Measurements from ENCODE around the gene SGMS1. TPM values are rescaled to one million over a fixed set of nuclear protein-coding genes. Genes with fewer than 3 reads are reported as not detected.
"Not testable (repeated sequence)": the region's sequence is repeated elsewhere in the genome, so short reads cannot be mapped to it uniquely, and the experiment has no call there.

The SGMS1 gene
- total and polyA plus RNA-seq, 2 donors (not counting 3 experiments of a cell fraction or from before 2014, with no cell fraction given): 9.7 to 23.7 TPM

GRCh38 chr10:50452603-50453002 lies 171.2 kb downstream of the SGMS1 start:
- POLR2A ChIA-PET: no interaction called here
- no peak for FAIRE-seq
- H3K4me2 ChIP-seq (ENCODE audit: insufficient read depth, low read length): no peak overlapping the region

DNA sequence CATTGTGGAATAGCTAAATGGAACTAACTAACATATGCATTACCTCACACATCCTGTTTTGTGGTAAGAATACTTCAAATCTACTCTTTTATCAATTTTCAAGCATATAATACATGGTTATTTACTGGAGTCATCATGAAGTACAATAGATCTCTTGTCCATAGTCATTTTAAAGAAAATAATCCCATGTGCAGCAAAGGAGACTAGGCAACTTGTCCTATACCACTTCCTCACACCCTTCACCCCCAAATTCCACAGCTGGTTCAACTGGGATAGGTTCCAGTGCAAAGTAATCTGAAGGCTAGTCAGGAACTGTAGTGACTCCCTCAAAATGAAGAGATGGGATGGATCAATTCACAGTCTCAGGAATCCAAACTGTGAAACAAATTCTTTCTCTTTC lies 176.1 kb downstream of the SGMS1 start:
- H3K9ac ChIP-seq (replicated peaks; ENCODE audit: extremely low read depth, insufficient read depth, low read length): no peak overlapping the region

More at GRCh38 chr10:50452603-50453002, 171.2 kb downstream of the SGMS1 start:
- DNase-seq (ENCODE audit: low read depth, low spot score): no peak
- no peaks in the 10 kb centered on the region for H3K9me3 ChIP-seq (replicated peaks; ENCODE audit: control insufficient read depth, insufficient read depth, low read length)
- no peaks in the 10 kb centered on the region for H3K79me2 ChIP-seq (ENCODE audit: control insufficient read depth, insufficient read depth, low read length)
- H3K4me1 ChIP-seq (ENCODE audit: control insufficient read depth, extremely low read depth, insufficient read depth, low read length): no peaks in the 10 kb centered on the region
- no peak overlapping the region for H3K9ac ChIP-seq (replicated peaks; ENCODE audit: extremely low read depth, insufficient read depth, low read length)
- H3K27ac ChIP-seq (ENCODE audit: insufficient read depth, low read depth, low read length): no peak overlapping the region
- no peak overlapping the region for H3K4me3 ChIP-seq (replicated peaks in 1 of 3; ENCODE audit: insufficient read depth in 1 of 3, low read depth in 1 of 3, low read length in 3 of 3)
- no peak for TF ChIP-seq FOS (IDR thresholded peaks at IDR 0.05; ENCODE audit: borderline replicate concordance, insufficient read depth, low read length)
- CTCF ChIA-PET: no interaction called here
- H3K36me3 ChIP-seq (ENCODE audit: control insufficient read depth in 2 of 2, extremely low read depth in 1 of 2, insufficient read depth in 2 of 2, low read length in 2 of 2): no peaks in the 10 kb centered on the region
- no peak overlapping the region for H2AFZ ChIP-seq (ENCODE audit: low read depth, low read length)
- H4K20me1 ChIP-seq (replicated peaks; ENCODE audit: control insufficient read depth, extremely low read depth, insufficient read depth, low read length): no peaks in the 10 kb centered on the region
- no TSS peak for BruUV-seq (replicated peaks)
- dilution Hi-C loops (cut with MboI; ENCODE audit: extremely low pct_ligation_motif_present, low sequenced_read_pairs): no loop called here
- intact Hi-C loops (cut with micrococcal nuclease): no loop called here
- no peaks in the 10 kb centered on the region for H3K9me1 ChIP-seq (replicated peaks; ENCODE audit: control insufficient read depth, extremely low read depth, insufficient read depth, low read length)
- no peaks in the 10 kb centered on the region for H3K27me3 ChIP-seq (ENCODE audit: control insufficient read depth in 2 of 2, insufficient read depth in 2 of 2, low read length in 2 of 2)

GRCh38 chr10:50445777-50446176 lies 178.0 kb downstream of the SGMS1 start:
- CTCF ChIA-PET; H3K79me2 ChIP-seq (ENCODE audit: control insufficient read depth, insufficient read depth, low read length); DNase-seq (ENCODE audit: low read depth, low spot score); H3K4me3 ChIP-seq (replicated peaks in 1 of 3; ENCODE audit: insufficient read depth in 1 of 3, low read depth in 1 of 3, low read length in 3 of 3); H3K27me3 ChIP-seq (ENCODE audit: control insufficient read depth in 2 of 2, insufficient read depth in 2 of 2, low read length in 2 of 2); H3K4me1 ChIP-seq (ENCODE audit: control insufficient read depth, extremely low read depth, insufficient read depth, low read length); POLR2A ChIA-PET; H3K9ac ChIP-seq (replicated peaks; ENCODE audit: extremely low read depth, insufficient read depth, low read length); BruUV-seq (replicated peaks); H2AFZ ChIP-seq (ENCODE audit: low read depth, low read length); dilution Hi-C loops (cut with MboI; ENCODE audit: extremely low pct_ligation_motif_present, low sequenced_read_pairs); H4K20me1 ChIP-seq (replicated peaks; ENCODE audit: control insufficient read depth, extremely low read depth, insufficient read depth, low read length); FAIRE-seq; H3K27ac ChIP-seq (ENCODE audit: insufficient read depth, low read depth, low read length); H3K4me2 ChIP-seq (ENCODE audit: insufficient read depth, low read length); H3K9me3 ChIP-seq (replicated peaks; ENCODE audit: control insufficient read depth, insufficient read depth, low read length); H3K9me1 ChIP-seq (replicated peaks; ENCODE audit: control insufficient read depth, extremely low read depth, insufficient read depth, low read length); intact Hi-C loops (cut with micrococcal nuclease); H3K36me3 ChIP-seq (ENCODE audit: control insufficient read depth in 2 of 2, extremely low read depth in 1 of 2, insufficient read depth in 2 of 2, low read length in 2 of 2): not testable (repeated sequence)

More for the DNA sequence above, 176.1 kb downstream of the SGMS1 start:
- Histone ChIP-seq H3K4me1 (ENCODE audit: control insufficient read depth, extremely low read depth, insufficient read depth, low read length) (no peaks in the 10 kb centered on the region), H3K9me3 (replicated peaks; ENCODE audit: control insufficient read depth, insufficient read depth, low read length) (no peaks in the 10 kb centered on the region), H3K4me2 (ENCODE audit: insufficient read depth, low read length) (no peak overlapping the region), H3K79me2 (ENCODE audit: control insufficient read depth, insufficient read depth, low read length) (no peaks in the 10 kb centered on the region), H3K4me3 (replicated peaks in 1 of 3; ENCODE audit: insufficient read depth in 1 of 3, low read depth in 1 of 3, low read length in 3 of 3) (no peak overlapping the region), H3K27ac (ENCODE audit: insufficient read depth, low read depth, low read length) (no peak overlapping the region), H3K9me1 (replicated peaks; ENCODE audit: control insufficient read depth, extremely low read depth, insufficient read depth, low read length) (no peaks in the 10 kb centered on the region), H2AFZ (ENCODE audit: low read depth, low read length) (no peak overlapping the region), H4K20me1 (replicated peaks; ENCODE audit: control insufficient read depth, extremely low read depth, insufficient read depth, low read length) (no peaks in the 10 kb centered on the region), H3K27me3 (ENCODE audit: control insufficient read depth in 2 of 2, insufficient read depth in 2 of 2, low read length in 2 of 2) (no peaks in the 10 kb centered on the region), H3K36me3 (ENCODE audit: control insufficient read depth in 2 of 2, extremely low read depth in 1 of 2, insufficient read depth in 2 of 2, low read length in 2 of 2) (no peaks in the 10 kb centered on the region)
- CTCF ChIA-PET: no interaction called here
- DNase-seq (ENCODE audit: low read depth, low spot score) (no peak), FAIRE-seq (no peak)
- intact Hi-C loops (cut with micrococcal nuclease) (no loop called here), dilution Hi-C loops (cut with MboI; ENCODE audit: extremely low pct_ligation_motif_present, low sequenced_read_pairs) (no loop called here)
- TF ChIP-seq, protein P1, sequence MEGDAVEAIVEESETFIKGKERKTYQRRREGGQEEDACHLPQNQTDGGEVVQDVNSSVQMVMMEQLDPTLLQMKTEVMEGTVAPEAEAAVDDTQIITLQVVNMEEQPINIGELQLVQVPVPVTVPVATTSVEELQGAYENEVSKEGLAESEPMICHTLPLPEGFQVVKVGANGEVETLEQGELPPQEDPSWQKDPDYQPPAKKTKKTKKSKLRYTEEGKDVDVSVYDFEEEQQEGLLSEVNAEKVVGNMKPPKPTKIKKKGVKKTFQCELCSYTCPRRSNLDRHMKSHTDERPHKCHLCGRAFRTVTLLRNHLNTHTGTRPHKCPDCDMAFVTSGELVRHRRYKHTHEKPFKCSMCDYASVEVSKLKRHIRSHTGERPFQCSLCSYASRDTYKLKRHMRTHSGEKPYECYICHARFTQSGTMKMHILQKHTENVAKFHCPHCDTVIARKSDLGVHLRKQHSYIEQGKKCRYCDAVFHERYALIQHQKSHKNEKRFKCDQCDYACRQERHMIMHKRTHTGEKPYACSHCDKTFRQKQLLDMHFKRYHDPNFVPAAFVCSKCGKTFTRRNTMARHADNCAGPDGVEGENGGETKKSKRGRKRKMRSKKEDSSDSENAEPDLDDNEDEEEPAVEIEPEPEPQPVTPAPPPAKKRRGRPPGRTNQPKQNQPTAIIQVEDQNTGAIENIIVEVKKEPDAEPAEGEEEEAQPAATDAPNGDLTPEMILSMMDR (IDR thresholded peaks at IDR 0.05; ENCODE audit: extremely low read depth in 1 of 2, insufficient read depth in 1 of 2, low read depth in 1 of 2, low read length in 2 of 2): no peak
- POLR2A ChIA-PET: no interaction called here
- BruUV-seq (replicated peaks): no TSS peak

Data from endothelial cell of umbilical vein (primary cell).